Measurements from ENCODE around the gene PPP1CB.
A peak's percentile ranks its signal among the peaks of the same experiment; 100 is the strongest.

Gene PPP1CB

DNA sequence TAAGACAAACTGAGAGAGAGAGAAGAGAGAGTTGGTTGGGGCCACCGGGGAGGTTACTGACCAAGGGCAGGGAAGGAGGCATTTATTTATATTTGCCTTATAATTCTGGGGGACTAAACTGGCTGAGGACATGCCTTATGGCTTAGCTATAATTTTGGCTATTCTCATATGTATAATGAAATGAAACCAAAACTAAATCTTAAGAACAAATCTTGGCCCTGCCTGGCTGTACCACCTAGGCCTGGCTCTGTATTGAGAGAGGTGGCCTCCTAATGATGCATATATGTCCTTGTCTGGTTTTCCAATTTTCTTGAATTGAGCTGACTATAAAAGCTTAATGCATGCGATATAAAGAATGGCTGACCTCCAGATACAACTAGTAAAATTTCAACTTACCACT lies 3.5 kb upstream of the PPP1CB start:
- TF ChIP-seq CTCF (conservative IDR thresholded peaks at IDR 0.05; ENCODE audit: low read depth) = no peak
- ChIA-PET CTCF (no interaction called here), POLR2A (ENCODE audit: low non-redundant PET) (no interaction called here)
- H3K27ac ChIP-seq = no peak overlapping the region
- no peak for DNase-seq (ENCODE audit: low spot score)

GRCh38 chr2:28748941-28749340 lies 2.7 kb upstream of the PPP1CB start:
- ChIA-PET CTCF (interaction anchor here (0.7 kb wide), 1 partner anchor 39 kb away, joined by 3 read pairs; no protein-coding TSS in a partner anchor), POLR2A (ENCODE audit: low non-redundant PET) (no interaction called here)
- no peak for DNase-seq (ENCODE audit: low spot score)
- no peak overlapping the region for H3K27ac ChIP-seq
- TF ChIP-seq CTCF (conservative IDR thresholded peaks at IDR 0.05; ENCODE audit: low read depth) = no peak

DNA sequence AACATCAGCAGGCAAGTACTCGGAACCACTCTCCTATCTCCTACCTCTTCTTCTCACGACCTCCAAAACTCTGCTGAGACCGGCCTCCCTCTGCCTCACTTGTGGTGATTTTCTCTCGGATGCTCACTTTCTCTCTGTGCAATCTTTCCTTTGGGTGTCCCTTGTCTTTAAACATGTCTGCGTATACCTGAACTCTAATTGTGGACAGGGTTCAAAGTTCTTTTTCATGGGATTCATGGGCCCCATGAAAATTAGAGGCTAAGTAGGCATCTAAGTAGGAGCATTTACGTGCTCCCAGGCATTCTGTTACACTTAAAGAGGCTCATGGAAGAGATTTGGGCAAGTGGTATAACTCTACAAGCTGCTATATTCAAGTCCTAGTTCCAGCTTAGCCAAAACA lies 2.1 kb upstream of the PPP1CB start:
- ChIA-PET CTCF (interaction anchor here (0.7 kb wide), 1 partner anchor 39 kb away, joined by 3 read pairs; no protein-coding TSS in a partner anchor), POLR2A (ENCODE audit: low non-redundant PET) (no interaction called here)
- no peak for TF ChIP-seq CTCF (conservative IDR thresholded peaks at IDR 0.05; ENCODE audit: low read depth)
- no peak overlapping the region for H3K27ac ChIP-seq
- DNase-seq (ENCODE audit: low spot score) = no peak

GRCh38 chr2:28750316-28751251 lies 1.0 kb upstream of the PPP1CB start:
- no peak for TF ChIP-seq CTCF (conservative IDR thresholded peaks at IDR 0.05; ENCODE audit: low read depth)
- CTCF ChIA-PET = interaction anchor here (1.0 to 1.4 kb wide), 2 partner anchors 156 kb away, joined by 3 to 5 read pairs; no protein-coding TSS in a partner anchor
- POLR2A ChIA-PET (ENCODE audit: low non-redundant PET) = no interaction called here
- peak overlapping the region; percentile 97 for H3K27ac ChIP-seq
- DNase-seq (ENCODE audit: low spot score) = no peak

DNA sequence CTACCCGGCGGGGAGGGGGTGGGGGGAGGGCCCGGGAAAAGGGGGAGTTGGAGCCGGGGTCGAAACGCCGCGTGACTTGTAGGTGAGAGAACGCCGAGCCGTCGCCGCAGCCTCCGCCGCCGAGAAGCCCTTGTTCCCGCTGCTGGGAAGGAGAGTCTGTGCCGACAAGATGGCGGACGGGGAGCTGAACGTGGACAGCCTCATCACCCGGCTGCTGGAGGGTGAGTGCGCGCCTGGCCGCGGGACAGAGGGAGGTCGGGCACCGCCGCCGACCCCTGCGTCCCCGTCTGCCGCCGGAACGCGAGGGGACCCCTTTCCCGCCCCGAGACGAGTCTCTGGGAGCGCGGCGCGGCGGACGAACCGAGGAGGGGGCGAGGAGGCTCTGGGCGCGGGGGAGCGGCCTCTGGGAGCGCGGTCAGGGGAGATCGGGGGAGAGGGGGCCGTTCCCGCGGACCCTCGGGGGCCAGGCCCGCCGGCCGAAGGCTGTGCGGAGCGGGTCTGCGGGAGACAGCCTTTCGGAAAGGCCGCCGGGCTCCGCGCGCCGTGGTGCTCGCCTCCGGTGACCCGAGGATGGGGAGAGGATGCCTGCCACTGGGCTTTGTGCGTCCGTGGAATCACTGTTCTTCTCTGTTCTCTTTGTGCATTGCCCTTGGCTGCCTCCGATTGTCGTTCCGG lies 463 bp downstream of the PPP1CB start:
- no peak for TF ChIP-seq CTCF (conservative IDR thresholded peaks at IDR 0.05; ENCODE audit: low read depth)
- CTCF ChIA-PET = interaction anchor here (0.6 to 2.1 kb wide), 4 partner anchors 15 to 185 kb away, joined by 3 to 16 read pairs (median 4); no protein-coding TSS in a partner anchor
- POLR2A ChIA-PET (ENCODE audit: low non-redundant PET) = interaction anchor here (0.7 to 0.9 kb wide), 3 partner anchors 58 to 158 kb away, joined by 3 to 5 read pairs (median 3); no protein-coding TSS in a partner anchor
- no peak for DNase-seq (ENCODE audit: low spot score)
- peak overlapping the region; percentile 97 for H3K27ac ChIP-seq

- POLR2A ChIA-PET (ENCODE audit: low non-redundant PET) = interaction anchor here (0.9 kb wide), 1 partner anchor 57 kb away, joined by 3 read pairs; no protein-coding TSS in a partner anchor
- DNase-seq (ENCODE audit: low spot score) = no peak
- H3K27ac ChIP-seq = peak overlapping the region; percentile 97
Measured at GRCh38 chr2:28752631-28753376, 1.2 kb downstream of the PPP1CB start.

More at GRCh38 chr2:28752631-28753376, 1.2 kb downstream of the PPP1CB start:
- CTCF ChIA-PET = interaction anchor here (0.6 to 2.1 kb wide), 4 partner anchors 14 to 186 kb away, joined by 3 to 16 read pairs (median 4); no protein-coding TSS in a partner anchor
- TF ChIP-seq CTCF (conservative IDR thresholded peaks at IDR 0.05; ENCODE audit: low read depth) = no peak
